NCI-H2227 treated with DMSO at 0.1 percent for 48 hours (cell line): ENCODE results near the gene IMP3.
"Not testable (repeated sequence)": the region's sequence is repeated elsewhere in the genome, so short reads cannot be mapped to it uniquely, and the experiment has no call there.

Experiments used
- DNase-seq: peaks from one replicate; lab custom pipeline; 2025; lab: John Stamatoyannopoulos, UW

IMP3 gene

GRCh38 chr15:75639709-75640482 lies at the start of gene IMP3:
TSS of gene IMP3 (minus strand) at chr15:75640224. CDS start at chr15:75640168, 56 bp downstream.
- DNase-seq = peak; percentile 92

GRCh38 chr15:75689429-75689828 lies 49.4 kb upstream of the IMP3 start:
- DNase-seq = not testable (repeated sequence)

DNA sequence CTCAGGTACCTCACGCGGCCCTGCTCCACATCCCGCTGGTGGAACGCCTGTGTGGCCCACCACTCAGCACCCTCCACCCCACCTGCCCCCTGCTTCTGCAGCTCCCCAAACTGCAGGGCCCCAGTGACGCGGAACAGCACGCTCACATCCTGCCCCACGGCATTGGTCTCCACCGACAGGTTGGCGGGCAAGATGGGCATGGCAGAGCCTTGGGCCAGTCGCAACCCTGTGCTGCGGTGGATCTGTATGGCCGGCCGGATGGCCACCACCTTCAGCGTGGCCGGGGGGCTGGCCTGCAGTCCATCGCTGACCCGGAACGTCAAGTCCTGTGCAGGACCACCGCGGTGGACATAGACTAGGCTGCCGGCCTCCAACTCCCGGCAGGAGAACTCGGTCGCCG lies 48.8 kb upstream of the IMP3 start:
- DNase-seq = no peak

DNA sequence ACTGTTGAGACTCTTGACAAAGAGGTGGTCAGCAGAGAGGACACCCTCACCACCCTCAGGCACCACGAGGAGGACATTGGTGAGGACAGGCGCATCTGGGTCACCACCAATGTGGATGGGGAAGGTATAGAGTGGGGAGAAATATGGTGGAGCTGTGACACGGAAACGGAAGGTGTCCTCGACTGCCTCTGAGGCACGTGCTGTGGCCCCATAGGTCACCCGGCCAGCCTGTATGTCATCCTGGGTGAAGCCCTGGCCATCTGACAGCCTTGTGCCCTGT lies 48.2 kb upstream of the IMP3 start:
- no peak for DNase-seq

GRCh38 chr15:75687486-75688277 lies 47.7 kb upstream of the IMP3 start:
- no peak for DNase-seq

DNA sequence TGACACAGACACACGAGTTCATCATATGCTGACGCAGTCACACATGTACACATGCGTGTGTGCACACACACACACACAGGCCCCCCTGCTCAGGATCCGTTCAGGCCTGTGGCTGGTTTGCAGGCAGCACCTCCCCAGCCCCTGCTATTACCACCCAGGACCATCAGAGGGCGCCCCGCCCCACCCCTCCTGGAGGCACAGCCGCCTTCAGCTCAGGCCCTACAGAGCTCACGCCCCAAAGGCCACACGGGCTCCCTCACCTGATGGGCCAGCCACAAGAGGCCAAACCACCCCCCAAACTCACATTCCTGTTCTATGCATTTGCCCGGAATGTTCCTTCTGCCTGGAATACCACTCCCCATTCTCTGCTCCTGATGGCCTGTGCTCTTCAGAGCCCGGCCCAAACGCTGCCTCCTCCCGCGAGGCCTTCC lies 46.2 kb upstream of the IMP3 start:
- DNase-seq = peak; percentile 2

GRCh38 chr15:75685195-75685594 lies 45.2 kb upstream of the IMP3 start:
- DNase-seq = no peak

GRCh38 chr15:75684648-75685047 lies 44.6 kb upstream of the IMP3 start:
- no peak for DNase-seq

GRCh38 chr15:75683646-75684312 lies 43.8 kb upstream of the IMP3 start:
- peak; percentile 50 for DNase-seq

- no peak for DNase-seq
Measured at GRCh38 chr15:75682181-75683135, 42.4 kb upstream of the IMP3 start.

DNA sequence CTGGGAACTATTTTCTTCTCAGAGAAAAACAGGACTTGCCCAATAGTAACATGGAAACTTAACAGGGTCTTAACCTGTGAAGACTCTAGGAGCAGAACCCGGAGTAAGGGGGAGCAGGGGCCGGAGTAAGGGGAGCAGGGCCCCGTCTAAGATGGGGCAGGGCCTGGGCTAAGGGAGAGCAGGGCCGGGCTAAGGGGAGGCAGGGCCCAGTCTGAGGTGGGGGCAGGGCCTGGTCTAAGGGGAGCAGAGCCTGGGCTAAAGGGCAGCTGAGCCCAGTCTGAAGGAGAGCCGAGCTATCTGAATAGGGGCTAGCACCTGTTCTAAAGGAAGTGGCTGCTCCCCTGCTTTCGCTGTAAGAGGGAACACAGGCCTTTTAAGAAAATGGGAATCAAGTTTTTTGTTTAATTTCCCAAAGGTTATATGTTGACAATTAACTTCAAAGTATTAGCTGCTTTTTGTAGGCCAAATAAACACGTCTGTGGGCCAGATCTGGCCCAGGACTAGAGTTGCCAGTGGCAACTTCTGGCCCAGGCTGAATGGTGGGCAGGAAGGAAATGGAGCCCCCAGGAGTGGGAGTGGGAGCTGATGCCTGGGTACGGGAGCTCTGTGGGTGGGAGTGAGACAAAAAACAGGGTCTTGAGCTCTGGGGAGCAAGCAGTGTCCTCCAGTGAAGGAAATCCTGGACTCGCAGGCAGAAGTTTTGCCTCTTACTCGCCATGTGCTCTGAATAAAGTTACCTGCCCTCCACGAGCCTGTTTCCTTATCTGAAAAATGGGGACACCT lies 40.2 kb upstream of the IMP3 start:
- DNase-seq = no peak

GRCh38 chr15:75678324-75678690 lies 38.3 kb upstream of the IMP3 start:
- DNase-seq = not testable (repeated sequence)

DNA sequence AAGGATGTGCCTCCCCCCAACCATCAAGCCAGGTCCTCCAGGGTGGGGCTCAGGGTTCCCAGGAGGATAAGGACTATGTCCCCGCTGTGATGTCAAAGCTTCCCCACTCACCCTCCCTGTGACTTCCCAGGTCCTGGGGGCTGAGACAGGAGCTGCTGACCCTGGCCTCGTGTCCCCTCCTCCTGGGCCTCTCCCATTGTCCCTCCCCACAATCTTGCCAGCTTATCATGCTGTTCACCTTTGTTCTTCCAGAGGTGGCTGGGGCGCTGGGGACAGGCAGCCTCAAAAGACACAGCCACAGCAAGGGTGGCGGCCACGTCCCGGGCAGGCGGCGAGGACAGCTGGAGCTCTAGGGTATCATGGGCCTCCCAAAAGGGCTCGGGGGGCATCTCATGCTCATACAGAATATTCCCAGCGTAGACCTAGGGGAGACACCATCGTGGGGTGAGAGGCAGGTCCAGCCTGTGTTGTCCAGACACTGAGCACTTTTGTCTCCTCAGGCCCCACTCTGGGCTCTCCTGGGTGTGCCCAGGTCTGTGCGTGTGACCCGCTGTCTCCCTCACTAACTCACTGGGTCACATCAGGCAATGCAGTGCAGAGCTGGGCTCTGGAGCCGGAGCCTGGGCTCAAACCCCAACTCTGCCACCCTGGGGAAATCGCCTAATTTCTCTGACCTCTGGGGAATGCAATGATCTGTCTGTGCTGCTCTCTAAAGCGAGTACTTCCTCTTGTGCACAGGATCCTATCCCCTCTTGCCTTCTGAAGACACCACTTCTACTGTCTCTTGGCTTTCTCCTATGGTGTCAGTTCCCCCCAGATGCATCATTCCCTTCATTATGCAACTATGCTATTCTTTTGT lies 37.7 kb upstream of the IMP3 start:
- no peak for DNase-seq

DNA sequence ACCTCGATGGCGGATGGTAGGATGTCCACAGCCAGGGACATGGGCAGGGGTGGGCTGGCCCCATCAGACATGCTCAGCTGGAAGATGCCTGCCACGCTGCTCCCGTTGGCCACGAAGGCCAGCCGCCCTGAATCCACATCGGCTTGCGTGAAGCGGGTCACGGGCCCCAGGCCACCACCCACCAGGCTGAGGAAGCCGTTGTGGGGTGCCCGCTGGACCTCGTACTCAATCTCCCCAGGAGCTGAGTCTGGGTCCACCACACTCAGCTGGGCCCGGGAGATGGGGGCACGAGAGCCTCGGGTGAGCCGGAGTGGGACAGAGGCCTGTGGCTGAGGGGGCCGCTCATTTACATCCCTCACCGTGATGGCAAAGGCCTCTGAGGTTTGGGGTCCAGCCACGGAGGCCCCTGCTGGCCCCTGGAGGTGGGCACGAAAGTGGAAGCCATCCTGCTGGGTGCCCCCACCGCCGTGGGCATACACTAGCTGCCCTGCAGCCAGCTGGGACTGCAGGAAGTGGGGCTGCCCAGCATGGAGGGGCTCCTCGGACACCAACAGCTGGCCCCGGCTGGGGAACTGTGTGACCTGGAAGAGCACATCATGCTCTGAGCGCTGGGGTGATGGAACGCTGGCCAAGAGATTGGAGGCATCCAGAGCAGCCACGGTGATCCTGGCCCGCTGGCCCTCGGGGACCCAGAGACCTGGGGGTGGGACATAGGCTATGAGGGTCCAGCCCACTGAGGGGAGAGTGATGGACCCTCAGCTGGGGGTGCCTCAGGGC lies 36.9 kb upstream of the IMP3 start:
- DNase-seq = no peak

DNA sequence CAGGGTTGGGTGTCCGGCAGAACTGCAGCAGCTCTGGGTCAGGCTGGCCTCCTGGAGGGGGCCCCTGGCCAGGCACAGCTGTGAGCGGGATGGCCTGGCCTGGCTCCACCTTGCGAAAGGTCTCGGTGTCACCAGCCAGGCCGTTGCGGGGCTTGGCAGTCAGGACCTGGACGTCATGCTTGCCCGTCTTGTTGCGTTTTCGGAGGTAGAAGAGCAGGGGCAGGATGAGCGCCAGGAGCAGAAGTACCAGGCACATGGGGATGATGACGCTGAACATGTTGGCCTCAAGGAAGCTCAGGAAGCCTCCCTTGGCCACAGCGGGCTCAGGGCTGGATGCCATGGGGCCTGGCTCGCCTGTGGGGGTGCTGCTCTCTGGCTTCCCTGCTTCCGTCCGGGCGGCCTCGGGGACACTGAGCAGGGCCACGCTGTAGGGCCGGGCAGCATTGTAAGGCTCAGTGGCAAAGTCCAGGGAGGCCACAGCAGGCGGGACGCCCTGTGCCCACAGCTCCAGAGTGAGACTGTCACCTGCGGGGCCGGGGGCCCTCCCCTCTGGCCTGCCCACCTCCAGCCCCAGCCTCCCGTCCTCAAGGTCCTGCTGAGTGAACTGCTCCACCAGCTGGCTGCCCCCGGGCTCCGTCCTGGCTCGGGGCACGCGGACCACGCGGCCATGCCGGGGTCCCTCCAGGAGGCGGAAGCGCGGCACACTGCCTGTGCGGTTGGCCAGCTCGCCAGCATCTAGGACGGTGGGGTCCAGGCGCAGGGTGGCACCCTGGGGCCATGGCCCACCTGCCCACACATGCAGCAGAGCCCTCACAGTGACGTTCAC lies 35.8 kb upstream of the IMP3 start:
- DNase-seq = no peak

- no peak for DNase-seq
Measured at GRCh38 chr15:75674366-75674765, 34.3 kb upstream of the IMP3 start.

- DNase-seq = no peak
Measured at GRCh38 chr15:75673426-75674235, 33.6 kb upstream of the IMP3 start.
